LNCaP clone FGC (cell line): ENCODE results near the gene EFHC1.

Experiments used
- DNase-seq: peaks from one replicate; pipeline ENCODE4 v3.0.0-alpha.2; 2011; ENCODE audit warnings: low read depth
- H3K4me3 ChIP-seq: 2 replicates; pipeline ENCODE4 v1.5.1; 2011; ENCODE audit warnings: mild to moderate bottlenecking, low read depth, low read length, control low read depth
- CTCF ChIP-seq: IDR thresholded peaks from 2 replicates; pipeline ENCODE4 v1.5.1; 2012; ENCODE audit warnings: mild to moderate bottlenecking; ENCODE audit not compliant: control insufficient read depth, insufficient read depth; ENCODE audit errors: extremely low read depth

Gene EFHC1

DNA sequence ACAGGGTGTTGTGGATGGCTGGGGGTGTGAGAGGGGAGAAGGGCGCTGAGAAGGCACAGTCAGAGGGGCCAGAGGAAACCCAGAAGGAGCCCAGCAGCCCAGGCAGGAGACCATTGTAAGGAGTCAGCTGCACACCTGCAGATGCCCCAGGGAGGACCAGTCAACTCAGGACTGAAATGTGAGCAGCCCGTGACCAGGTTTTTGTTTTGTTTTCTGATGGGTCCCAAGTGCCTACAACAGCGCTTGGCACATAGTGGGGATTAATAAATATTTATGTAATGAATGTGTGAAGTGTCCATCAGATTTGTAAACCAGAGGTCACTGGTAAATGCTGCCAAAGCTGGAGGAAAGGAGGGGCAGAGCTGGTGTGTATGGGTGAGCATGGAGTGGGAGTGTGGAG is 126.5 kb downstream of the EFHC1 start:
- no peak for TF ChIP-seq CTCF
- DNase-seq: no peak
- no peak overlapping the region for H3K4me3 ChIP-seq

GRCh38 chr6:52547647-52548352 is 127.7 kb downstream of the EFHC1 start:
- no peak for DNase-seq
- TF ChIP-seq CTCF: no peak
- no peak overlapping the region for H3K4me3 ChIP-seq

DNA sequence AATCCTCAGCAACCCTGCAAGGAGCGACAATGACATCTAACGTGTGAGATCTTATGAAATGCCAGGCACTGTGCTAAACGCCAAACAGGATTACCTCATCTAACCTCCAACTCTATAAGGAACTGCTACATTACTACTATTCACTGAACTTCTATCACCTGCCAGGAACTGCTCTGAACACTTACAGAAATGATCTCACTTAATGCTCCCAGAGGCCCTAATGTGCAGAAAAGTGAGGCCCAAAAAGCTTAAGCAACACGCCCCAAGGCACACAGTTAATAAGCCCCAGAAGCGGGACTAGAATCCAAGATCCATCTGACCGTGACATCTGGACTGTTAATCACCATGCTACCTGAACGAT is 128.2 kb downstream of the EFHC1 start:
- no peak for TF ChIP-seq CTCF
- H3K4me3 ChIP-seq: no peak overlapping the region
- DNase-seq: no peak

DNA sequence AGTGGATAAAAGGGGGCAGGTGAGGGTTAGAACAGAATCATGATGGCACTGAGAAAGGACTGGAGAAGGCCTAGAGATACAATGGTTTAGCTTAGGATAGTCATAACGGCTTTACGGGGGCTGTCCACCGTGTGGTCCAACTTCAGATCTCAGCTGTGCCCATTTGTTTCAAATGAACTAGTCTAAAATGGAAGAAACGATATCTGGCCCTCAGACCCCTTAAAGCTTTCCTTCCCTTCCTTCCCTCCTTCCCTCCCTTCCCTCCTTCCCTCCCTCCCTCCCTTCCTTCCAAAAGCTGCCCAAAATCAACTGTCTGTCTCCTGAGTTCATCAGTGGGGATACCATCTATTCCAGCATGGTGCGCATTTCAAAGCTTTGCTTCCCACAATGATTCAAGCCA is 128.9 kb downstream of the EFHC1 start:
- no peak overlapping the region for H3K4me3 ChIP-seq
- DNase-seq: no peak
- TF ChIP-seq CTCF: no peak

DNA sequence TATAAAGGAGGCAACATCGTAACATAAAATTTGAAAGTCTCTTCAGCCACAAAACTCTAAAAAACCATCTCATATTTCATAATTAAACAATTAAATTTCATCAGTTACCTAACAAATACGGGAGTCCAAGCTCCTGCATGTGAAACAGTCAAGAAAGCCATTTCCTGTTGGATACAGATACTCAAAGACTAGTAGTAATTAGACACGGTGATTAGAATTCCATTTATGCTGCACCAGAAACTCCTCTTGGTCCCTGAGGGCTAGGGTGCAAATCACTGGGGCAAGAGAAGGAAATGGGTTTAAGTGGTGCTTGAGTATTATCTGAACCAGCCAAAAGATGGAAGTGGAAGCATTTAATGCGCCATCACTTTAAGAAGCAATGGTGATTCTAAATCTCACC is 129.3 kb downstream of the EFHC1 start:
- TF ChIP-seq CTCF: no peak
- H3K4me3 ChIP-seq: no peak overlapping the region
- DNase-seq: no peak

GRCh38 chr6:52550014-52550575 is 130.0 kb downstream of the EFHC1 start:
- no peak for TF ChIP-seq CTCF
- no peak for DNase-seq
- no peak overlapping the region for H3K4me3 ChIP-seq

- TF ChIP-seq CTCF: no peak
- no peak for DNase-seq
- no peak overlapping the region for H3K4me3 ChIP-seq
These were observed 130.7 kb downstream of the EFHC1 start for GRCh38 chr6:52550870-52551269.
